Keratinocyte (primary cell): ENCODE measurements around the gene SDK1.

Experiments used
- EZH2 ChIP-seq: IDR thresholded peaks from one replicate; pipeline ENCODE4 v1.6.1; 2012; ENCODE audit warnings: inconsistent platforms, mild to moderate bottlenecking, low read length, moderate library complexity
- TF ChIP-seq, protein P1 (sequence below), 3 experiments: IDR thresholded peaks in 1 of 3; conservative IDR thresholded peaks in 1 of 3; optimal IDR thresholded peaks in 1 of 3; 2 replicates in 2 of 3; 3 replicates in 1 of 3; pipeline versions ENCODE3 to v1.5.1; 2011; ENCODE audit warnings: low read length in 3 of 3, mild to moderate bottlenecking in 3 of 3, moderate library complexity in 2 of 3, control low read depth in 1 of 3, inconsistent platforms in 1 of 3; ENCODE audit not compliant: insufficient read depth in 2 of 3; ENCODE audit errors: extremely low read depth in 1 of 3

GRCh38 chr7:4051696-4052095 lies 750.6 kb downstream of the SDK1 start:
- TF ChIP-seq, protein P1, sequence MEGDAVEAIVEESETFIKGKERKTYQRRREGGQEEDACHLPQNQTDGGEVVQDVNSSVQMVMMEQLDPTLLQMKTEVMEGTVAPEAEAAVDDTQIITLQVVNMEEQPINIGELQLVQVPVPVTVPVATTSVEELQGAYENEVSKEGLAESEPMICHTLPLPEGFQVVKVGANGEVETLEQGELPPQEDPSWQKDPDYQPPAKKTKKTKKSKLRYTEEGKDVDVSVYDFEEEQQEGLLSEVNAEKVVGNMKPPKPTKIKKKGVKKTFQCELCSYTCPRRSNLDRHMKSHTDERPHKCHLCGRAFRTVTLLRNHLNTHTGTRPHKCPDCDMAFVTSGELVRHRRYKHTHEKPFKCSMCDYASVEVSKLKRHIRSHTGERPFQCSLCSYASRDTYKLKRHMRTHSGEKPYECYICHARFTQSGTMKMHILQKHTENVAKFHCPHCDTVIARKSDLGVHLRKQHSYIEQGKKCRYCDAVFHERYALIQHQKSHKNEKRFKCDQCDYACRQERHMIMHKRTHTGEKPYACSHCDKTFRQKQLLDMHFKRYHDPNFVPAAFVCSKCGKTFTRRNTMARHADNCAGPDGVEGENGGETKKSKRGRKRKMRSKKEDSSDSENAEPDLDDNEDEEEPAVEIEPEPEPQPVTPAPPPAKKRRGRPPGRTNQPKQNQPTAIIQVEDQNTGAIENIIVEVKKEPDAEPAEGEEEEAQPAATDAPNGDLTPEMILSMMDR (optimal IDR thresholded peaks at IDR 0.05 in 1 of 3, IDR thresholded peaks at IDR 0.05 in 1 of 3, conservative IDR thresholded peaks at IDR 0.05 in 1 of 3; ENCODE audit: extremely low read depth in 1 of 3, insufficient read depth in 2 of 3, low read length in 3 of 3) = no peak
- TF ChIP-seq EZH2 = no peak
